ENCODE results near the gene GAB2. TPM values are rescaled to one million over a fixed set of nuclear protein-coding genes. Genes with fewer than 3 reads are reported as not detected.

GAB2 gene
- total RNA-seq, 4 donors from 2014 or later, result 22.5 to 32.8 (median 30.1) TPM

DNA sequence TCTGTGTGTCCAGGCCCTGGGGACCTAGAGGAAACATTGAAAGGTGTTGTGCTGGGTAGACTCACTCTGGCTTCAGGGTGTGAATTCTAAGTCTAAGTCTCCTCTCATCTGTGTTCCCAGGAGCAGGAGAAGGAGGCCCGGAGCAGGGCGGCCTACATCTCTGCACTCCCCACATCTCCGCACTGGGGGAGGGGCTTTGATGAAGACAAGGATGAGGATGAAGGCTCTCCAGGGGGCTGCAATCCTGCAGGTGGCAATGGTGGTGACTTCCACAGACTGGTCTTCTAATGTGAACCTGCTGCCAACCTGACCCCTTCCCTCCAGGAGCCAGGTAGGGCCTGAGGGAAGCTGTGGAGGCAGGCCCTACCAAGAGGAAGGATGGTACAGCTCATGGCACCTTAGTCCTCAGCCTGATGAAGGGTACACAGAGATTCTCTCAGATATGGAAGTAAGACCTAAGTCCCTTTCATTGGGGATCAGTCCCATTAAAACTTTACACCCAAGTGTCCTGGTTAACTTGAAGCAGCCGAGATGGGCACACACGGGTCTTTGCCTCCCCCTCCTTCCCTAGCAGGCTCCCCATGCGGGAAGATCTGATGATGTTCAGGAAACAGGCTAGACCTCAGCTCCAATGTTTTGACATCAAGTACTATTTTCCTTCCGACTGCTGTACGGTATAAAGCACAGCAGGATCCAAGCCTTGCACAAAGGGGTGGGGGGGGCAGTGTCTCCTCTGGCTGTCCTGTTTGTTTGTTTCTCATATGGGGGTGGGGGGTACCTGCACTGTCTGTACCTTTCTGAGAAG is 203.9 kb downstream of the GAB2 start:
- no peak overlapping the region for H3K4me3 ChIP-seq (ENCODE audit: low read depth, poor library complexity, severe bottlenecking)
- intact Hi-C loops (cut with DNase I; ENCODE audit: low total_unique reads), result loop anchor here (5.0 kb wide), 1 partner anchor 1084 kb away; no protein-coding TSS in a partner anchor
- DNase-seq (ENCODE audit: low spot score in 2 of 2), result peak in 1 of 2 donors; percentile 66
- 75 to 78% methylated on average over 8 of the region's 8 CpGs for WGBS, 2 donors
- TF ChIP-seq POLR2A (IDR thresholded peaks at IDR 0.05), result no peak
- TF ChIP-seq, protein P1, sequence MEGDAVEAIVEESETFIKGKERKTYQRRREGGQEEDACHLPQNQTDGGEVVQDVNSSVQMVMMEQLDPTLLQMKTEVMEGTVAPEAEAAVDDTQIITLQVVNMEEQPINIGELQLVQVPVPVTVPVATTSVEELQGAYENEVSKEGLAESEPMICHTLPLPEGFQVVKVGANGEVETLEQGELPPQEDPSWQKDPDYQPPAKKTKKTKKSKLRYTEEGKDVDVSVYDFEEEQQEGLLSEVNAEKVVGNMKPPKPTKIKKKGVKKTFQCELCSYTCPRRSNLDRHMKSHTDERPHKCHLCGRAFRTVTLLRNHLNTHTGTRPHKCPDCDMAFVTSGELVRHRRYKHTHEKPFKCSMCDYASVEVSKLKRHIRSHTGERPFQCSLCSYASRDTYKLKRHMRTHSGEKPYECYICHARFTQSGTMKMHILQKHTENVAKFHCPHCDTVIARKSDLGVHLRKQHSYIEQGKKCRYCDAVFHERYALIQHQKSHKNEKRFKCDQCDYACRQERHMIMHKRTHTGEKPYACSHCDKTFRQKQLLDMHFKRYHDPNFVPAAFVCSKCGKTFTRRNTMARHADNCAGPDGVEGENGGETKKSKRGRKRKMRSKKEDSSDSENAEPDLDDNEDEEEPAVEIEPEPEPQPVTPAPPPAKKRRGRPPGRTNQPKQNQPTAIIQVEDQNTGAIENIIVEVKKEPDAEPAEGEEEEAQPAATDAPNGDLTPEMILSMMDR (IDR thresholded peaks at IDR 0.05), result no peak

DNA sequence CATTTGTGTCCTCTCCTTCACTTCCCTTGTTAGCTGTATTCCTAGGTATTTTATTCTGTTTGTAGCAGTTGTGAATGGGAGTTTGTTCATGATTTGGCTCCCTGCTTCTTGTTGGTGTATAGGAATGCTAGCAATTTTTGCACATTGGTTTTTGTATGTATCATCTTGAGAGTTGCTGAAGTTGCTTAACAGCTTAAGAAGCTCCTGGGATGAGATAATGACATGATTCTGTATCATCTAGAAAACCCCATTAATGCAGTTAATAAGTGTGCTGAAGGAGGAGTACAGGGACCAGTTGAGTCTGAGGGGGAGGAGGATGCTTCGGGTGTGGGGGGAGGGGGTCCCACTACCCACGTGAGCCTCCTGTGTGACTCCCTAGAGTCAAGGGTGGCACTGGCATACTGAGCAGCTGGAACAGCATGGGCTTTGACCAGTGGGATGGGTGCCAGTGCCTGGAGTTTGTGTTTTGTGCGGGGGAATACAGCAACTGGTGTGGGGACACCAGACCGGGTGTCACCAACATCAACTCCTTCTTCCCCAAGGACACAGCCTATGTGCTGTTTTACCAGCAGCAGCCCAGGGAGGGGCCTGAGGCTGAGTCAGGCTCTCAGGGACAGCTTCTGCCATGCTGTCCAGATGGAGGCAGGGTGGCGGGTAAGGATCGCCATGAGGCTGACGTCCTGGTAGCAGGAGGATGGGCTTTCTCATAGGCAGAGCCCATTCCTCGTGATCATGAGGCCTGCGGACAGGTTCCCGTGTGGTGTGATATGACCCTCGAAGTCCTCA is 204.8 kb downstream of the GAB2 start:
- TF ChIP-seq POLR2A (IDR thresholded peaks at IDR 0.05), result no peak
- TF ChIP-seq, protein P1 (IDR thresholded peaks at IDR 0.05), result no peak
- peak in 1 of 2 donors; percentile 78 for DNase-seq (ENCODE audit: low spot score in 2 of 2)
- H3K4me3 ChIP-seq (ENCODE audit: low read depth, poor library complexity, severe bottlenecking), result no peak overlapping the region
- whole genome bisulfite sequencing, 2 donors, result 87 to 91% methylated on average over 11 of the region's 11 CpGs
- intact Hi-C loops (cut with DNase I; ENCODE audit: low total_unique reads), result loop anchor here (5.0 kb wide), 1 partner anchor 1085 kb away; no protein-coding TSS in a partner anchor

DNA sequence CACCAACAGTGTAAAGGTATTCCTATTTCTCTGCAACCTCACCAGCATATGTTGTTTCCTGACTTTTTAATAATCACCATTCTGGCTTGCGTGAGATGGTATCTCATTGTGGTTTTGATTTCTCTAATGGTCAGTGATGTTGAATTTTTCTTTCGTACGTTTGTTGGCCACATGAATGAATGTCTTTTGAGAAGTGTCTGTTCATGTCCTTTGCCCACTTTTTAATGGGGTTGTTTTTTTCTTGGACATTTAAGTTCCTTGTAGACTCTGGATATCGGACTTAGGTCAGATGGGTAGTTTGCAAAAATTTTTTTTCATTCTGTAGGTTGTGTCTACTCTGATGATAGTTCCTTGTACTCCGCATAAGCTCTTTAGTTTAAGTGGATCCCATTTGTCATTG is 206.1 kb downstream of the GAB2 start:
- no peak for DNase-seq (ENCODE audit: low spot score in 2 of 2)
- WGBS, 2 donors, result 94 to 96% methylated on average over 5 of the region's 5 CpGs
- TF ChIP-seq, protein P1 (IDR thresholded peaks at IDR 0.05), result no peak
- no peak for TF ChIP-seq POLR2A (IDR thresholded peaks at IDR 0.05)
- H3K4me3 ChIP-seq (ENCODE audit: low read depth, poor library complexity, severe bottlenecking), result no peak overlapping the region
- intact Hi-C loops (cut with DNase I; ENCODE audit: low total_unique reads), result loop anchor here (5.0 kb wide), 1 partner anchor 1086 kb away; no protein-coding TSS in a partner anchor

DNA sequence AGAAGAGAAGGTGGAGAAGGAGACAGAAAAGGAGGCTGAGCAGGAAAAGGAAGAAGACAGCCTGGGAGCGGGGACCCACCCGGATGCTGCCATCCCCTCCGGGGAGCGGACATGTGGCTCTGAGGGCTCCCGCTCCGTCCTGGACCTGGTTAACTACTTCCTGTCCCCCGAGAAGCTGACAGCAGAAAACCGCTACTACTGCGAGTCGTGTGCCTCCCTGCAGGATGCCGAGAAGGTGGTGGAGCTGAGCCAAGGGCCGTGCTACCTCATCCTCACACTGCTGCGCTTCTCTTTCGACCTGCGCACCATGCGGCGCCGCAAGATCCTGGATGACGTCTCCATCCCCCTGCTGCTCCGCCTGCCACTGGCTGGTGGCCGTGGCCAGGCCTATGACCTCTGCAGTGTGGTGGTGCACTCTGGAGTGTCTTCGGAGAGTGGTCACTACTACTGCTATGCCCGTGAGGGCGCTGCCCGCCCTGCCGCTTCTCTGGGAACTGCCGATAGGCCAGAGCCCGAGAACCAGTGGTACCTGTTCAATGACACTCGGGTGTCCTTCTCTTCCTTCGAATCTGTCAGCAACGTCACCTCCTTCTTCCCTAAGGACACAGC is 207.5 kb downstream of the GAB2 start:
- intact Hi-C loops (cut with DNase I; ENCODE audit: low total_unique reads), result loop anchor here (5.0 kb wide), 1 partner anchor 1087 kb away; no protein-coding TSS in a partner anchor
- H3K4me3 ChIP-seq (ENCODE audit: low read depth, poor library complexity, severe bottlenecking), result no peak overlapping the region
- DNase-seq (ENCODE audit: low spot score in 2 of 2), result no peak
- WGBS, 2 donors, result 85 to 90% methylated on average over 29 to 30 of the region's 31 CpGs
- TF ChIP-seq POLR2A (IDR thresholded peaks at IDR 0.05), result no peak
- TF ChIP-seq, protein P1 (IDR thresholded peaks at IDR 0.05), result no peak

DNA sequence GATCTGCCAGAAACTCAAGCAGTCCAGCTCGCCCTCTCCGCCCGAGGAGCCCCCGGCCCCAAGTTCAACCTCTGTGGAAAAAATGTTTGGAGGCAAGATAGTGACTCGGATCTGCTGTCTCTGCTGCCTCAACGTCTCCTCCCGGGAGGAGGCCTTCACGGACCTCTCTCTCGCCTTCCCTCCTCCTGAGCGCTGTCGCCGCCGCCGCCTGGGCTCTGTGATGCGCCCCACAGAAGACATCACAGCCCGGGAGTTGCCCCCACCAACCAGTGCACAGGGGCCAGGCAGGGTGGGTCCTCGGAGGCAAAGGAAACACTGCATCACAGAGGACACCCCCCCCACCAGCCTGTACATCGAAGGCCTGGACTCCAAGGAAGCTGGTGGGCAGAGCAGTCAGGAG is 208.1 kb downstream of the GAB2 start:
- 90 to 92% methylated on average over 17 to 18 of the region's 18 CpGs for WGBS, 2 donors

More for the DNA sequence above, 208.1 kb downstream of the GAB2 start:
- TF ChIP-seq, protein P1 (IDR thresholded peaks at IDR 0.05), result no peak
- TF ChIP-seq POLR2A (IDR thresholded peaks at IDR 0.05), result no peak
- no peak overlapping the region for H3K4me3 ChIP-seq (ENCODE audit: low read depth, poor library complexity, severe bottlenecking)
- DNase-seq (ENCODE audit: low spot score in 2 of 2), result no peak
- intact Hi-C loops (cut with DNase I; ENCODE audit: low total_unique reads), result no loop called here

Data from lower leg skin (tissue), 4 donors.